Pulmonary artery endothelial cell (primary cell): Measurements from ENCODE around the gene DOCK11. TPM values are rescaled to one million over a fixed set of nuclear protein-coding genes. Genes with fewer than 3 reads are reported as not detected.
"Not testable (repeated sequence)": the region's sequence is repeated elsewhere in the genome, so short reads cannot be mapped to it uniquely, and the experiment has no call there.

Experiments
- DNase-seq: peaks from one replicate; pipeline ENCODE4 v3.0.0-alpha.2; 2011; ENCODE audit warnings: low read depth, low spot score
- total RNA-seq: library from RNA; depleted of rRNA; stranded (reverse); fragments of >200 nt; gene quantifications from 2 replicates; pipeline ENCODE4 v1.2.3, GENCODE V29; 2014

DOCK11 gene
- total RNA-seq, 1 donor from 2014 or later: 1.1 TPM

GRCh38 chrX:118732551-118732950 lies 236.9 kb downstream of the DOCK11 start:
- not testable (repeated sequence) for DNase-seq

GRCh38 chrX:118734909-118735308 lies 239.3 kb downstream of the DOCK11 start:
- DNase-seq: no peak

Other genes with a start within 250 kb of the DOCK11 start
- 11.4 and 13.6 TPM in 2 replicates for gene WDR44, start 149.7 kb upstream of the DOCK11 start, total RNA-seq
- gene IL13RA1, start 231.8 kb downstream of the DOCK11 start, total RNA-seq: 44.6 and 47.9 TPM in 2 replicates